ENCODE results near the gene TMEM270. TPM values are rescaled to one million over a fixed set of nuclear protein-coding genes. Genes with fewer than 3 reads are reported as not detected.
A peak's percentile ranks its signal among the peaks of the same experiment; 100 is the strongest.

Gene TMEM270
- total RNA-seq, 1 donor from 2014 or later = not detected

GRCh38 chr7:73888959-73889358 lies 28.0 kb downstream of the TMEM270 start:
- DNase-seq (ENCODE audit: low spot score) = no peak
- Mint-ChIP-seq H3K4me3 (ENCODE audit: unreplicated experiment) (no peak overlapping the region), H3K27me3 (ENCODE audit: unreplicated experiment) (peaks cover 12% of the 10 kb centered on the region), H3K9me3 (ENCODE audit: unreplicated experiment) (no peaks in the 10 kb centered on the region), H3K27ac (ENCODE audit: unreplicated experiment) (no peak overlapping the region), H3K36me3 (ENCODE audit: low read depth, unreplicated experiment) (no peaks in the 10 kb centered on the region), H3K4me1 (ENCODE audit: unreplicated experiment) (peaks cover 24% of the 10 kb centered on the region)
- TF ChIP-seq, protein P1, sequence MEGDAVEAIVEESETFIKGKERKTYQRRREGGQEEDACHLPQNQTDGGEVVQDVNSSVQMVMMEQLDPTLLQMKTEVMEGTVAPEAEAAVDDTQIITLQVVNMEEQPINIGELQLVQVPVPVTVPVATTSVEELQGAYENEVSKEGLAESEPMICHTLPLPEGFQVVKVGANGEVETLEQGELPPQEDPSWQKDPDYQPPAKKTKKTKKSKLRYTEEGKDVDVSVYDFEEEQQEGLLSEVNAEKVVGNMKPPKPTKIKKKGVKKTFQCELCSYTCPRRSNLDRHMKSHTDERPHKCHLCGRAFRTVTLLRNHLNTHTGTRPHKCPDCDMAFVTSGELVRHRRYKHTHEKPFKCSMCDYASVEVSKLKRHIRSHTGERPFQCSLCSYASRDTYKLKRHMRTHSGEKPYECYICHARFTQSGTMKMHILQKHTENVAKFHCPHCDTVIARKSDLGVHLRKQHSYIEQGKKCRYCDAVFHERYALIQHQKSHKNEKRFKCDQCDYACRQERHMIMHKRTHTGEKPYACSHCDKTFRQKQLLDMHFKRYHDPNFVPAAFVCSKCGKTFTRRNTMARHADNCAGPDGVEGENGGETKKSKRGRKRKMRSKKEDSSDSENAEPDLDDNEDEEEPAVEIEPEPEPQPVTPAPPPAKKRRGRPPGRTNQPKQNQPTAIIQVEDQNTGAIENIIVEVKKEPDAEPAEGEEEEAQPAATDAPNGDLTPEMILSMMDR (IDR thresholded peaks at IDR 0.05; ENCODE audit: unreplicated experiment) = no peak

GRCh38 chr7:73890555-73891147 lies 29.7 kb downstream of the TMEM270 start:
- Mint-ChIP-seq H3K4me3 (ENCODE audit: unreplicated experiment) (no peak overlapping the region), H3K4me1 (ENCODE audit: unreplicated experiment) (peaks cover 24% of the 10 kb centered on the region), H3K9me3 (ENCODE audit: unreplicated experiment) (no peaks in the 10 kb centered on the region), H3K27ac (ENCODE audit: unreplicated experiment) (no peak overlapping the region), H3K27me3 (ENCODE audit: unreplicated experiment) (peaks cover 12% of the 10 kb centered on the region), H3K36me3 (ENCODE audit: low read depth, unreplicated experiment) (peaks cover 3% of the 10 kb centered on the region)
- TF ChIP-seq, protein P1 (IDR thresholded peaks at IDR 0.05; ENCODE audit: unreplicated experiment) = no peak
- DNase-seq (ENCODE audit: low spot score) = no peak

GRCh38 chr7:73891178-73891885 lies 30.4 kb downstream of the TMEM270 start:
- no peak for DNase-seq (ENCODE audit: low spot score)
- Mint-ChIP-seq H3K4me1 (ENCODE audit: unreplicated experiment) (peaks cover 19% of the 10 kb centered on the region), H3K36me3 (ENCODE audit: low read depth, unreplicated experiment) (peaks cover 7% of the 10 kb centered on the region), H3K9me3 (ENCODE audit: unreplicated experiment) (no peaks in the 10 kb centered on the region), H3K27me3 (ENCODE audit: unreplicated experiment) (peaks cover 10% of the 10 kb centered on the region), H3K4me3 (ENCODE audit: unreplicated experiment) (no peak overlapping the region), H3K27ac (ENCODE audit: unreplicated experiment) (no peak overlapping the region)
- TF ChIP-seq, protein P1 (IDR thresholded peaks at IDR 0.05; ENCODE audit: unreplicated experiment) = no peak

- peaks cover 16% of the 10 kb centered on the region for H3K4me1 Mint-ChIP-seq (ENCODE audit: unreplicated experiment)
- no peak for DNase-seq (ENCODE audit: low spot score)
- no peak overlapping the region for H3K27ac Mint-ChIP-seq (ENCODE audit: unreplicated experiment)
- H3K4me3 Mint-ChIP-seq (ENCODE audit: unreplicated experiment) = peak overlapping the region; percentile 60
- H3K9me3 Mint-ChIP-seq (ENCODE audit: unreplicated experiment) = peaks cover 4% of the 10 kb centered on the region
- TF ChIP-seq, protein P1 (IDR thresholded peaks at IDR 0.05; ENCODE audit: unreplicated experiment) = no peak
- peaks cover 7% of the 10 kb centered on the region for H3K27me3 Mint-ChIP-seq (ENCODE audit: unreplicated experiment)
- H3K36me3 Mint-ChIP-seq (ENCODE audit: low read depth, unreplicated experiment) = peaks cover 7% of the 10 kb centered on the region
Observed at GRCh38 chr7:73892003-73892999, 31.3 kb downstream of the TMEM270 start.
